ENCODE results near the gene LRRK1. TPM values are rescaled to one million over a fixed set of nuclear protein-coding genes. Genes with fewer than 3 reads are reported as not detected.

The LRRK1 gene
- total RNA-seq, 1 donor from 2014 or later: 0.86 TPM

DNA sequence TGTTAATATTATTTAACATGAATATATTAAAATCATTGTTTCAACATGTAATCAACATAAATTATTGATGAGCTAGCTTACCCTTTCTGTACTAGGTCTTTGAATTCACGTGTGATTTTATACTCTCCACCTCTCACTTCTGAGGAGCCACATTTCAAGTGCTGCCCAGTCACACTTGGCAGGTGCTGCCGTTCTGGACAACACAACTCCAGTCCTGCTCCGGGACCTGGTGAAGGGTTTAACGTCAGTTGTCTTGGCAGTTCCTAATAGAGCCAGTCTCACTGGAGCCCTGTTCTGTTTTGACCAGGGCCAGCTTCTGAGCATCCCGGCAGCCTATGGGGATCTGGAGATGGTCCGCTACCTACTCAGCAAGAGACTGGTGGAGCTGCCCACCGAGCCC lies 64.1 kb downstream of the LRRK1 start:
- H3K27me3 Mint-ChIP-seq: peaks cover 5% of the 10 kb centered on the region
- H3K36me3 Mint-ChIP-seq (ENCODE audit: insufficient read depth): no peaks in the 10 kb centered on the region
- no peak overlapping the region for H3K4me3 Mint-ChIP-seq (ENCODE audit: low read depth)
- no peak overlapping the region for H3K27ac Mint-ChIP-seq
- H3K4me1 Mint-ChIP-seq (ENCODE audit: low read depth): peaks cover 22% of the 10 kb centered on the region
- H3K9me3 Mint-ChIP-seq (ENCODE audit: low read depth): peaks cover 5% of the 10 kb centered on the region
- TF ChIP-seq CTCF (IDR thresholded peaks at IDR 0.05; ENCODE audit: unreplicated experiment): no peak
- DNase-seq (ENCODE audit: low spot score, unreplicated experiment): no peak

DNA sequence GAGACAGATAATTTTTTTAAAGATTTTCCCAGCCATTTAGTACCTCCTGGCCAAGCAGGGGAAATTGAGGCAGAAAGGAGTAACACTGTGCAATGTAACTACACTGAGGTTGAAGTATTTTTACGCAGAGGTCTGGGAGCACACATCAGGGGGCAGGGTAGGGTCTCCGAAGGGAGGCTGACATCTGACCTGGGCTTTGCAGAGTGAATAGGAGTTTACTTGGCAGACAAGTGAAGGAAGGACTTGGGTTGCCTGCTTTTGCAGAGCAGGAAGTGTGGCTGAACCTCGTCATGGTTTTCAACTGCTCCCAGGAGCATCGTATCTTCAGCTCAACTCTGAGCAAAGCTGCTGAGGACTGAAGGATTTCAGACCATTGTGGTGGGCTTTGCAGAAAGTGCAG lies 66.2 kb downstream of the LRRK1 start:
- Mint-ChIP-seq H3K27ac (no peak overlapping the region), H3K36me3 (ENCODE audit: insufficient read depth) (no peaks in the 10 kb centered on the region), H3K9me3 (ENCODE audit: low read depth) (peaks cover under 1% of the 10 kb centered on the region), H3K4me3 (ENCODE audit: low read depth) (no peak overlapping the region), H3K27me3 (peaks cover 3% of the 10 kb centered on the region), H3K4me1 (ENCODE audit: low read depth) (peaks cover 22% of the 10 kb centered on the region)
- no peak for DNase-seq (ENCODE audit: low spot score, unreplicated experiment)
- no peak for TF ChIP-seq CTCF (IDR thresholded peaks at IDR 0.05; ENCODE audit: unreplicated experiment)

DNA sequence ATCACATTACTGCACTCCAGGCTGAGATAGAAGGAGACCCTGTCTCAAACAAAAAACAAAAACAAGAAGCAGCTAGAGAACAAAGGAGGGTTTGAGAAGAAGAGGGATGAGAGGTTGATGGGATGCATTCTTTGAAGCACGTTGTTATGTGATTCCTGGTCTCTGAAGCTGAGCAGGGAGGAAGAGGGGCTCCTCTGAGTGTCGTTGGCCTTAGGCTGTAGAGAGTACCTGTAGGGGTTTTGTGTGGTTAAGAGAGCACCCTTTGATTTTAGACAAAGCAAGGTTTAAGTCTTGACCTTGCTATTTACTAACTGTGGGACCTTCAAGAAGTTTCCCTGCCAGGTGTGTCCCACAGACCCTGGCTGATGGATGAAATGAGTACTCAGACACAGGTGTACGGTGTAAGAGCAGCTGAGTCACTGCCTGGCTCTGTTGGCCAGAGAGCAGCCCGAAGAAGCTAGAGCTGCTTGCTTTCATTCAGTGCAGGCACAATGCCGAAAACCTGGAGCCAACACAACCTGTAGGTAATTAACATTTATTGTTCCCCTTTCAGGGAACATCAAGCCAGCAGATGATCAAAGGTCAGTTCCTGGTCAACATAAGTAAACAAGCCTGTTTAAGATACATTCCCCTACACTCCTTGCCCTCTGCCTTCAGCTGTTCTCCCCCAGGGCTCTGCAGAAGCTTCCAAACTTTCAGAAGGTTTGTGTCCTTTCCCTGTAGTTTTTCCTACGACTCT lies 67.2 kb downstream of the LRRK1 start:
- peaks cover 3% of the 10 kb centered on the region for H3K27me3 Mint-ChIP-seq
- H3K36me3 Mint-ChIP-seq (ENCODE audit: insufficient read depth): no peaks in the 10 kb centered on the region
- no peaks in the 10 kb centered on the region for H3K9me3 Mint-ChIP-seq (ENCODE audit: low read depth)
- H3K27ac Mint-ChIP-seq: peak overlapping the region; percentile 29
- no peak for TF ChIP-seq CTCF (IDR thresholded peaks at IDR 0.05; ENCODE audit: unreplicated experiment)
- peaks cover 22% of the 10 kb centered on the region for H3K4me1 Mint-ChIP-seq (ENCODE audit: low read depth)
- no peak for DNase-seq (ENCODE audit: low spot score, unreplicated experiment)
- H3K4me3 Mint-ChIP-seq (ENCODE audit: low read depth): no peak overlapping the region

DNA sequence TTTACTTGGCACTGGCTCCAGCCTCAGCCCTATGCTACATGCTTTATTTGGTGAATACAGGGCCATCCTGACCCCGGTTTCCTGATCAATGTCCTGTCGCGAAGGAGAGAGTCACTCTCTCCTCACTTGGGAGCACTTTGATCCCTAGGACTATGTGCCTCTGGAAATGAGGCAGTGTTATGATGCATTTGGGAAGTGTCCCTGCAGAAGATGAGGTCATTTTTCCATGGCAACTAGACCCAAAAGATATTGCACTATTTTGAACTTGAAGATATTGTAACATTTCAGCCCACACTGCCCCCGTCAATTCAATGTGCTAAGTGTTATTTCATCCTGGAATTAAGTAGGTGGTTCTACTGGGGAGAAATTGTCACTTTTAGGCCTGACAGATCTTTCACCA lies 68.0 kb downstream of the LRRK1 start:
- H3K27me3 Mint-ChIP-seq: peaks cover 3% of the 10 kb centered on the region

DNA sequence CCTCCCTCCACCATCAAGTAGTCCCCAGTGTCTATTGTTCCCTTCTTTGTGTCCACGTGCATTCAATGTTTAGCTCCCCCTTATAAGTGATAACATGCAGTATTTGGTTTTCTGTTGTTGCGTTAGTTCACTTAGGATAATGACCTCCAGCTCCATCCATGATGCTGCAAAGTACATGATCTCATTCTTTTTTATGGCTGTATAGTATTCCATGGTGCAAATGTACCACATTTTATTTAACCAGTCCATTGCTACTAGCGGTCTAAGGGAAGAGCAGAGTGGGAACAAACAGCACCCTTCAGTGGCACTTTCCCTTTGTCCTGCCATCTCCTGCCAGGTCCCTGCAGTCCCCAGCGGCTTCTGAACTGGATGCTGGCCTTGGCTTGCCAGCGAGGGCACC lies 69.1 kb downstream of the LRRK1 start:
- Mint-ChIP-seq H3K4me1 (ENCODE audit: low read depth) (peaks cover 22% of the 10 kb centered on the region), H3K9me3 (ENCODE audit: low read depth) (no peaks in the 10 kb centered on the region), H3K27me3 (no peaks in the 10 kb centered on the region), H3K4me3 (ENCODE audit: low read depth) (no peak overlapping the region), H3K36me3 (ENCODE audit: insufficient read depth) (no peaks in the 10 kb centered on the region), H3K27ac (no peak overlapping the region)
- DNase-seq (ENCODE audit: low spot score, unreplicated experiment): no peak
- TF ChIP-seq CTCF (IDR thresholded peaks at IDR 0.05; ENCODE audit: unreplicated experiment): no peak

More for the DNA sequence above, 68.0 kb downstream of the LRRK1 start:
- TF ChIP-seq CTCF (IDR thresholded peaks at IDR 0.05; ENCODE audit: unreplicated experiment): no peak
- Mint-ChIP-seq H3K27ac (no peak overlapping the region), H3K36me3 (ENCODE audit: insufficient read depth) (no peaks in the 10 kb centered on the region), H3K9me3 (ENCODE audit: low read depth) (no peaks in the 10 kb centered on the region), H3K4me3 (ENCODE audit: low read depth) (no peak overlapping the region), H3K4me1 (ENCODE audit: low read depth) (peaks cover 22% of the 10 kb centered on the region)
- DNase-seq (ENCODE audit: low spot score, unreplicated experiment): no peak

All from progenitor cell of endocrine pancreas (in vitro differentiated cells).